Neural progenitor cell (in vitro differentiated cells): ENCODE measurements around the gene DNPEP. TPM values are rescaled to one million over a fixed set of nuclear protein-coding genes. Genes with fewer than 3 reads are reported as not detected.

Experiments
- DNase-seq: peaks from one replicate; pipeline ENCODE4 v3.0.0-alpha.2; 2016; ENCODE audit warnings: low spot score
- H2AFZ ChIP-seq: fragments of 200-600 bp; sonication (generic); replicated peaks from 2 replicates; pipeline ENCODE4 v1.6.1; 2016; ENCODE audit warnings: antibody characterized with exemption
- H3F3A ChIP-seq: fragments of 200-600 bp; sonication (generic); 2 replicates; pipeline ENCODE4 v1.6.1; 2016; ENCODE audit warnings: antibody characterized with exemption, low read depth
- H3K27ac ChIP-seq: fragments of 200-600 bp; sonication (generic); 2 replicates; pipeline ENCODE4 v1.5.1; 2016; ENCODE audit warnings: mild to moderate bottlenecking
- H3K27me3 ChIP-seq: fragments of 200-600 bp; sonication (generic); 2 replicates; pipeline ENCODE4 v1.6.1; 2016; ENCODE audit warnings: mild to moderate bottlenecking, moderate library complexity
- H3K36me3 ChIP-seq: fragments of 200-600 bp; sonication (generic); 2 replicates; pipeline ENCODE4 v1.5.1; 2016
- H3K4me1 ChIP-seq: fragments of 200-600 bp; sonication (generic); 2 replicates; pipeline ENCODE4 v1.6.1; 2016; ENCODE audit warnings: mixed run types
- H3K4me2 ChIP-seq: fragments of 200-600 bp; sonication (generic); 2 replicates; pipeline ENCODE4 v1.6.1; 2016
- H3K4me3 ChIP-seq: fragments of 200-600 bp; sonication (generic); 2 replicates; pipeline ENCODE4 v1.5.1; 2016
- H3K79me2 ChIP-seq: fragments of 200-600 bp; sonication (generic); 2 replicates; pipeline ENCODE4 v1.6.1; 2016; ENCODE audit warnings: low read depth
- H3K9ac ChIP-seq: fragments of 200-600 bp; sonication (generic); 2 replicates; pipeline ENCODE4 v1.6.1; 2016
- H3K9me3 ChIP-seq: fragments of 200-600 bp; sonication (generic); 2 replicates; pipeline ENCODE4 v1.5.1; 2016; ENCODE audit warnings: low read depth
- H4K20me1 ChIP-seq: fragments of 200-600 bp; sonication (generic); 2 replicates; pipeline ENCODE4 v1.6.1; 2016; ENCODE audit warnings: low read depth
- H3K27ac Mint-ChIP-seq: 3 replicates; pipeline ENCODE4 v1.8.0; 2021; ENCODE audit warnings: mixed read lengths
- H3K27me3 Mint-ChIP-seq: 2 replicates; pipeline ENCODE4 v1.8.0; 2022; ENCODE audit warnings: low read depth, mild to moderate bottlenecking, inconsistent platforms, moderate library complexity, mixed read lengths; ENCODE audit not compliant: insufficient read depth
- H3K36me3 Mint-ChIP-seq: 3 replicates; pipeline ENCODE4 v1.8.0; 2021; ENCODE audit warnings: mixed read lengths
- H3K4me1 Mint-ChIP-seq: 3 replicates; pipeline ENCODE4 v1.8.0; 2021; ENCODE audit warnings: mixed read lengths
- H3K4me3 Mint-ChIP-seq: 3 replicates; pipeline ENCODE4 v1.8.0; 2021; ENCODE audit warnings: mild to moderate bottlenecking, moderate library complexity, mixed read lengths
- H3K9me3 Mint-ChIP-seq: 3 replicates; pipeline ENCODE4 v1.8.0; 2020; ENCODE audit warnings: mixed read lengths
- CTCF ChIP-seq: fragments of 200-600 bp; sonication (generic); IDR thresholded peaks from 2 replicates; pipeline ENCODE4 v1.5.1; 2017; ENCODE audit warnings: antibody characterized with exemption, mild to moderate bottlenecking
- EZH2 ChIP-seq: fragments of 200-600 bp; sonication (generic); IDR thresholded peaks from 2 replicates; pipeline ENCODE4 v1.6.1; 2017; ENCODE audit warnings: antibody characterized with exemption, mild to moderate bottlenecking, moderate library complexity
- EZH2phosphoT487 ChIP-seq: fragments of 200-600 bp; sonication (generic); IDR thresholded peaks from 2 replicates; pipeline ENCODE4 v1.6.1; 2017; ENCODE audit warnings: antibody characterized with exemption
- total RNA-seq: library from RNA; depleted of rRNA; stranded (reverse); fragments of >200 nt; gene quantifications from 2 replicates; pipeline ENCODE4 v1.2.3, GENCODE V29; 2015; ENCODE audit warnings: low replicate concordance

The DNPEP gene
- total RNA-seq, 1 donor from 2014 or later, result 120 TPM

GRCh38 chr2:219426534-219427136, 38.9 kb upstream of the DNPEP start:
- Mint-ChIP-seq H3K36me3 (no peaks in the 10 kb centered on the region), H3K9me3 (no peaks in the 10 kb centered on the region), H3K4me1 (peaks cover 25% of the 10 kb centered on the region), H3K27me3 (peaks cover 7% of the 10 kb centered on the region), H3K27ac (no peak overlapping the region), H3K4me3 (no peak overlapping the region)
- H2AFZ ChIP-seq, result no peak overlapping the region
- no peaks in the 10 kb centered on the region for H3K79me2 ChIP-seq
- H3F3A ChIP-seq, result no peaks in the 10 kb centered on the region
- no peak overlapping the region for H3K9ac ChIP-seq
- H4K20me1 ChIP-seq, result no peaks in the 10 kb centered on the region
- H3K36me3 ChIP-seq, result no peaks in the 10 kb centered on the region
- no peak for DNase-seq
- H3K27ac ChIP-seq, result no peak overlapping the region
- peaks cover 7% of the 10 kb centered on the region for H3K4me1 ChIP-seq
- TF ChIP-seq EZH2, result no peak
- no peak for TF ChIP-seq CTCF
- no peak for TF ChIP-seq EZH2phosphoT487
- no peaks in the 10 kb centered on the region for H3K27me3 ChIP-seq
- no peak overlapping the region for H3K4me3 ChIP-seq
- H3K9me3 ChIP-seq, result no peaks in the 10 kb centered on the region
- no peak overlapping the region for H3K4me2 ChIP-seq

GRCh38 chr2:219426068-219426443, 38.3 kb upstream of the DNPEP start:
- TF ChIP-seq CTCF (no peak), EZH2phosphoT487 (no peak), EZH2 (no peak)
- Mint-ChIP-seq H3K4me1 (peaks cover 23% of the 10 kb centered on the region), H3K36me3 (no peaks in the 10 kb centered on the region), H3K9me3 (no peaks in the 10 kb centered on the region), H3K4me3 (no peak overlapping the region), H3K27me3 (peaks cover 7% of the 10 kb centered on the region), H3K27ac (no peak overlapping the region)
- no peaks in the 10 kb centered on the region for H3F3A ChIP-seq
- no peaks in the 10 kb centered on the region for H3K79me2 ChIP-seq
- H3K27ac ChIP-seq, result no peak overlapping the region
- no peaks in the 10 kb centered on the region for H3K9me3 ChIP-seq
- peaks cover 7% of the 10 kb centered on the region for H3K4me1 ChIP-seq
- no peak overlapping the region for H3K4me3 ChIP-seq
- H4K20me1 ChIP-seq, result no peaks in the 10 kb centered on the region
- H2AFZ ChIP-seq, result no peak overlapping the region
- no peaks in the 10 kb centered on the region for H3K27me3 ChIP-seq
- H3K36me3 ChIP-seq, result no peaks in the 10 kb centered on the region
- DNase-seq, result no peak
- H3K4me2 ChIP-seq, result no peak overlapping the region
- H3K9ac ChIP-seq, result no peak overlapping the region

- H3K9me3 Mint-ChIP-seq, result no peaks in the 10 kb centered on the region
- peaks cover 7% of the 10 kb centered on the region for H3K4me1 ChIP-seq
- H3K27ac ChIP-seq, result no peak overlapping the region
- no peak overlapping the region for H3K4me3 Mint-ChIP-seq
- H2AFZ ChIP-seq, result no peak overlapping the region
- TF ChIP-seq EZH2phosphoT487, result no peak
- TF ChIP-seq CTCF, result no peak
- TF ChIP-seq EZH2, result no peak
- H3K4me2 ChIP-seq, result no peak overlapping the region
- peaks cover 7% of the 10 kb centered on the region for H3K27me3 Mint-ChIP-seq
- DNase-seq, result no peak
- no peaks in the 10 kb centered on the region for H3K9me3 ChIP-seq
- H3K4me1 Mint-ChIP-seq, result peaks cover 22% of the 10 kb centered on the region
- H3K27ac Mint-ChIP-seq, result peak overlapping the region; percentile 42
- H3K27me3 ChIP-seq, result no peaks in the 10 kb centered on the region
- H3F3A ChIP-seq, result no peaks in the 10 kb centered on the region
- H3K79me2 ChIP-seq, result no peaks in the 10 kb centered on the region
- H4K20me1 ChIP-seq, result no peaks in the 10 kb centered on the region
- no peak overlapping the region for H3K9ac ChIP-seq
- no peaks in the 10 kb centered on the region for H3K36me3 ChIP-seq
- no peaks in the 10 kb centered on the region for H3K36me3 Mint-ChIP-seq
- H3K4me3 ChIP-seq, result no peak overlapping the region
Observed at GRCh38 chr2:219425238-219426067, 37.7 kb upstream of the DNPEP start.
